ENCODE data around the gene SLC15A4. TPM values are rescaled to one million over a fixed set of nuclear protein-coding genes. Genes with fewer than 3 reads are reported as not detected.

SLC15A4 gene
- polyA plus RNA-seq, 2 of the 4 experiments (the other 2 are of a cell fraction): 21.6 to 40.0 TPM

DNA sequence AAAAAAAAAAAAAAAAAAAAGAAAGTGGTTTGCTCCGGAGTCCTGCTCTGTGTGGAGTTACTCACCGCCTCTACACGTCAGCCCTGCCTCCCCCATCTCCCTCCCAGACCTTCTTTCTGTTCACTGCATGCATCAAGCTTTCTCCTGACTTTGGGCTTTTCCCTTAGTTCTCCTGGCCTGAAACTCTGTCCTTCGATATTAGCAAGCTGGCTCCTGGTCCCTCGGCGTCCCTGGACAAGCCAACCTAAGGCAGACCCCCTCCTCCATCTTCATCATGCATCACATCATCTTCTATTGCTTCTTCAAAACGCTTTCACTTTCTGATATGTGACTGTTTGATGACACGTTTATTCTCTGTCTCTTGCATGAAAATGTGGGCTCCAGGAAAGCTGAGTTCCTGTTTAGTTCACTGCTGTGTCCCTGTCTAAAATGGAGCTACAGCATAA is 40.6 kb downstream of the SLC15A4 start (continued):
- TF ChIP-seq, protein P1, sequence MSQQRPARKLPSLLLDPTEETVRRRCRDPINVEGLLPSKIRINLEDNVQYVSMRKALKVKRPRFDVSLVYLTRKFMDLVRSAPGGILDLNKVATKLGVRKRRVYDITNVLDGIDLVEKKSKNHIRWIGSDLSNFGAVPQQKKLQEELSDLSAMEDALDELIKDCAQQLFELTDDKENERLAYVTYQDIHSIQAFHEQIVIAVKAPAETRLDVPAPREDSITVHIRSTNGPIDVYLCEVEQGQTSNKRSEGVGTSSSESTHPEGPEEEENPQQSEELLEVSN (IDR thresholded peaks at IDR 0.05; ENCODE audit: borderline replicate concordance, low read depth): no peak
- TF ChIP-seq HEYL (CRISPR knock-in tag; IDR thresholded peaks at IDR 0.05) (no peak), MAFK (IDR thresholded peaks at IDR 0.05; ENCODE audit: partially characterized antibody) (no peak)
- TF ChIP-seq, protein P2, sequence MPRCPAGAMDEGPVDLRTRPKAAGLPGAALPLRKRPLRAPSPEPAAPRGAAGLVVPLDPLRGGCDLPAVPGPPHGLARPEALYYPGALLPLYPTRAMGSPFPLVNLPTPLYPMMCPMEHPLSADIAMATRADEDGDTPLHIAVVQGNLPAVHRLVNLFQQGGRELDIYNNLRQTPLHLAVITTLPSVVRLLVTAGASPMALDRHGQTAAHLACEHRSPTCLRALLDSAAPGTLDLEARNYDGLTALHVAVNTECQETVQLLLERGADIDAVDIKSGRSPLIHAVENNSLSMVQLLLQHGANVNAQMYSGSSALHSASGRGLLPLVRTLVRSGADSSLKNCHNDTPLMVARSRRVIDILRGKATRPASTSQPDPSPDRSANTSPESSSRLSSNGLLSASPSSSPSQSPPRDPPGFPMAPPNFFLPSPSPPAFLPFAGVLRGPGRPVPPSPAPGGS (IDR thresholded peaks at IDR 0.05): no peak

DNA sequence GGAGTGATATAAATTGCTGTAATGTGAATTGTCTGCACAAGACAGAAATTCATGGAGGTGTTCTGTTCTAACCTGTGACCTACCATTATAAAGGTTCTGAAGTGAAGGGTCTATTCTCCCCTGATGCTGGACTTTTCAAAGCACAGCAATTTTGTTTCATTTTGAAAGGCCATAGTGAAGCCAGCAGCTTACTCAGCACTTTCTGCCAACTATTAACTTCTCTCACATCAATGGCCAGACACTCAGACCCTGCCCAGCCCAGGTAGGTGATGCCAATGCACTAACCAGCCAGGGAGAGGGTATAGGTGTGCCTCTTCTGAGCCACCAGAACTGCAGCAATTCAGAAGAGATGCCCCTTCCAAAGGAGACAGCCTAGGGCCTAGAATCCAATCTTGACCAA is 43.9 kb downstream of the SLC15A4 start:
- Histone ChIP-seq H3K9me3 (no peaks in the 10 kb centered on the region), H3K4me1 (no peaks in the 10 kb centered on the region), H3K27ac (no peak overlapping the region), H3K4me3 (no peak overlapping the region), H3K4me2 (no peak overlapping the region)
- no peak for FAIRE-seq
- POLR2A ChIA-PET: no interaction called here
- ATAC-seq: no peak
- DNase-seq (ENCODE audit: low read depth in 1 of 2, low spot score in 1 of 2): no peak
- CTCF ChIA-PET: no interaction called here
- peak; percentile 75 for TF ChIP-seq MAFK (IDR thresholded peaks at IDR 0.05; ENCODE audit: partially characterized antibody)
- no peak for TF ChIP-seq POLR2AphosphoS2 (conservative IDR thresholded peaks at IDR 0.05; ENCODE audit: low read length)

DNA sequence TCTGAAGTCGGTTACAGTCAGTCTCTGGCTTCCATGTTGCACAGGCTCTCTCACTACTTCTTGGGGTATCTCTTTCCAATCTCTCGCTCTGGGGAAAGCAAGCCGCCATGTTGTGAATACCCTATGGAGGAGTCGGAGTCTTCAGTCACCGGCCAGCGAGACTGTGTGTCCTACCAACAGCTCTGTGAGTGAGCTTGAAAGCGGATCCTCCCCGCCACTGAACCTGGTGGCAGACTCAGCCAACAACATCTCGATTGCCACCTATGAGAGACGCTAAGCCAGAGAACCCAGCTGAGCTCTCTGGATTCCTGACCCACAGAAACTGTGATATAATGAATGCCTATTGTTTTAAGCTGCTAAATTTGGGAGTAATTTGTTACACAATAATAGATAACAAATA is 51.5 kb downstream of the SLC15A4 start:
- CTCF ChIA-PET: interaction anchor here (0.6 to 3.2 kb wide), 2 partner anchors 10 to 164 kb away, joined by 4 to 14 read pairs; no protein-coding TSS in a partner anchor
- Histone ChIP-seq H3K4me3 (no peak overlapping the region), H3K4me2 (no peak overlapping the region), H3K4me1 (no peaks in the 10 kb centered on the region), H3K27ac (no peak overlapping the region), H3K9me3 (no peaks in the 10 kb centered on the region; the same call in 2 of the 3 replicates)
- POLR2A ChIA-PET: no interaction called here
- 60% methylated on average over 10 of the region's 10 CpGs for WGBS (ENCODE audit: missing lambda C conversion rate)
- no peak for ATAC-seq
- DNase-seq (ENCODE audit: low read depth in 1 of 2, low spot score in 1 of 2): no peak
- no peak for FAIRE-seq
- TF ChIP-seq, protein P1 (IDR thresholded peaks at IDR 0.05; ENCODE audit: borderline replicate concordance, low read depth): no peak
- TF ChIP-seq GATA3 (IDR thresholded peaks at IDR 0.05; ENCODE audit: borderline replicate concordance) (no peak), EHMT2 (IDR thresholded peaks at IDR 0.05; ENCODE audit: low read depth) (no peak), RCOR1 (IDR thresholded peaks at IDR 0.05; ENCODE audit: low read depth, low read length) (no peak), CEBPB (IDR thresholded peaks at IDR 0.05) (no peak), SREBF2 (IDR thresholded peaks at IDR 0.05) (no peak), ZSCAN20 (CRISPR knock-in tag; IDR thresholded peaks at IDR 0.05) (no peak), ESRRA (IDR thresholded peaks at IDR 0.05; ENCODE audit: borderline replicate concordance, low read length) (no peak)
- TF ChIP-seq, protein P3, sequence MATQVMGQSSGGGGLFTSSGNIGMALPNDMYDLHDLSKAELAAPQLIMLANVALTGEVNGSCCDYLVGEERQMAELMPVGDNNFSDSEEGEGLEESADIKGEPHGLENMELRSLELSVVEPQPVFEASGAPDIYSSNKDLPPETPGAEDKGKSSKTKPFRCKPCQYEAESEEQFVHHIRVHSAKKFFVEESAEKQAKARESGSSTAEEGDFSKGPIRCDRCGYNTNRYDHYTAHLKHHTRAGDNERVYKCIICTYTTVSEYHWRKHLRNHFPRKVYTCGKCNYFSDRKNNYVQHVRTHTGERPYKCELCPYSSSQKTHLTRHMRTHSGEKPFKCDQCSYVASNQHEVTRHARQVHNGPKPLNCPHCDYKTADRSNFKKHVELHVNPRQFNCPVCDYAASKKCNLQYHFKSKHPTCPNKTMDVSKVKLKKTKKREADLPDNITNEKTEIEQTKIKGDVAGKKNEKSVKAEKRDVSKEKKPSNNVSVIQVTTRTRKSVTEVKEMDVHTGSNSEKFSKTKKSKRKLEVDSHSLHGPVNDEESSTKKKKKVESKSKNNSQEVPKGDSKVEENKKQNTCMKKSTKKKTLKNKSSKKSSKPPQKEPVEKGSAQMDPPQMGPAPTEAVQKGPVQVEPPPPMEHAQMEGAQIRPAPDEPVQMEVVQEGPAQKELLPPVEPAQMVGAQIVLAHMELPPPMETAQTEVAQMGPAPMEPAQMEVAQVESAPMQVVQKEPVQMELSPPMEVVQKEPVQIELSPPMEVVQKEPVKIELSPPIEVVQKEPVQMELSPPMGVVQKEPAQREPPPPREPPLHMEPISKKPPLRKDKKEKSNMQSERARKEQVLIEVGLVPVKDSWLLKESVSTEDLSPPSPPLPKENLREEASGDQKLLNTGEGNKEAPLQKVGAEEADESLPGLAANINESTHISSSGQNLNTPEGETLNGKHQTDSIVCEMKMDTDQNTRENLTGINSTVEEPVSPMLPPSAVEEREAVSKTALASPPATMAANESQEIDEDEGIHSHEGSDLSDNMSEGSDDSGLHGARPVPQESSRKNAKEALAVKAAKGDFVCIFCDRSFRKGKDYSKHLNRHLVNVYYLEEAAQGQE (IDR thresholded peaks at IDR 0.05): no peak

DNA sequence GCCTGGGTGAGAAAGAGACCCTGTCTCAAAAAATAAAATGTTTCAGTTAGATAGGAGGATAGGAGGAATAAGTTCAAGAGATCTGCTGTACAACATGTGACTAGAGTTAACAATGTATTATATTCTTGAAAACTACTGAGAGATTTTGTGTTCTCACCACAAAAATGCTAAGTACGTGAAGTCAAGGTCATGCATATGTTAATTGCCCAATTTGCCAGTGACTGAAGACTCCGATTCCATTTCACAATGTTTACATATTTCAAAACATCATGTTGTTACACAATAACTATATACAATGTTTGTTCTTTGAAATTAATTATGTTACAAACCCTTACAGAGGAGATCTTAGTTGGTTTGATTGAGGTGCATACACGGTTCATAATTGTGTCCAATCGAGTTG is 52.1 kb downstream of the SLC15A4 start:
- DNase-seq (ENCODE audit: low read depth in 1 of 2, low spot score in 1 of 2): no peak
- ChIA-PET CTCF (interaction anchor here (3.2 kb wide), 1 partner anchor 10 kb away, joined by 14 read pairs; no protein-coding TSS in a partner anchor), POLR2A (no interaction called here)
- Histone ChIP-seq H3K4me3 (no peak overlapping the region), H3K27ac (no peak overlapping the region), H3K9me3 (no peaks in the 10 kb centered on the region; the same call in 2 of the 3 replicates), H3K4me2 (no peak overlapping the region), H3K4me1 (no peaks in the 10 kb centered on the region)
- FAIRE-seq: no peak
- WGBS (ENCODE audit: missing lambda C conversion rate): 14% methylated on average over 4 of the region's 4 CpGs
- no peak for ATAC-seq
- TF ChIP-seq JUNB (IDR thresholded peaks at IDR 0.05): no peak
- no peak for TF ChIP-seq BHLHE40 (IDR thresholded peaks at IDR 0.05; ENCODE audit: low read depth, low read length)
- no peak for TF ChIP-seq RFX5 (IDR thresholded peaks at IDR 0.05)
- no peak for TF ChIP-seq EHMT2 (IDR thresholded peaks at IDR 0.05; ENCODE audit: low read depth)
- TF ChIP-seq, protein P2 (IDR thresholded peaks at IDR 0.05): no peak
- TF ChIP-seq ZNF302 (CRISPR knock-in tag; IDR thresholded peaks at IDR 0.05): no peak
- TF ChIP-seq SMC3 (IDR thresholded peaks at IDR 0.05): no peak
- no peak for TF ChIP-seq HOXA7 (CRISPR knock-in tag; IDR thresholded peaks at IDR 0.05)
- no peak for TF ChIP-seq HDAC2 (IDR thresholded peaks at IDR 0.05)
- TF ChIP-seq TFCP2L1 (CRISPR knock-in tag; IDR thresholded peaks at IDR 0.05): no peak
- no peak for TF ChIP-seq PHF8 (IDR thresholded peaks at IDR 0.05; ENCODE audit: borderline replicate concordance, low read depth)
- no peak for TF ChIP-seq ZC3H11A (IDR thresholded peaks at IDR 0.05)
- no peak for TF ChIP-seq CHD4 (IDR thresholded peaks at IDR 0.05; ENCODE audit: borderline replicate concordance)
